NOMO-1 treated with dmso at 0.1 percent for 144 hours (cell line): Measurements from ENCODE around the gene IGSF23.
"Not testable (repeated sequence)": the region's sequence is repeated elsewhere in the genome, so short reads cannot be mapped to it uniquely, and the experiment has no call there.

Source experiments
- DNase-seq: peaks from one replicate; lab custom pipeline; 2025; ENCODE audit not compliant: unreplicated experiment; lab: John Stamatoyannopoulos, UW

The IGSF23 gene

DNA sequence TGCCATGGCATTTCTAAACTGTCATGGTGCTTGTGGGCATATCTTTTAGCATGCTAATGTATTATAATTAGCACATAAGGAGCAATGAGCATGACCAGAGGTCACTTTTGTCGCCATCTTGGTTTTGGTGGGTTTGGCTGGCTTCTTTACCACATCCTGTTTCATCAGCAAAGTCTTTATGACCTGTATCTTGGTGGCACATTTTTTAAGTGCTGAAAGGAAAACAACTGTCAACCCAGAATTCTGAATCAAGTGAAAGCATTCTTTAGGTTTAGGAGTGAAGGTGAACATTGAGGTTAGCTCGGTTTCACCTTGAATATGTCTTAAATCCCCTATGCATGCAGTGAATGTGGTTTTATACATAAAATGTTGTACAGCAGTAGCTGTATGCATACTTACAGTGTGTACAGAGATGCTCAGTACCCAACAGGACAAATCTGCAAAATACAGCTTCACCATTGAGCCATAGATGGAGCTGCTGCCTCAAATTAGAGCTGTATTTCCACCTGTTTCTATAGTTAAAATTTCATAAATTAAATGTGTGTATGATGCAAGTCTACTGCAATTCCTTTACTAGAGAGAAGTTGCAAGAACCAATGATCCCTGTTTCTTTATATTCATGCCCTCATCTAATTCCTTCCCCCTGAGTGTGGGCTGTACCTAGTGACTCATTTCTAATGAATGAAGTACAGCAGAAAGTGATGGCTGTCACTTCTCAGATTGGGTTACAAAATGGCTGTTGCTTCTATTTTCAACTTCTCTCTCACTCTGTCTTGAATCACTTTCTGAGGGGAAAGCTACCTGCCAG lies 25.2 kb upstream of the IGSF23 start:
- peak; percentile 28 for DNase-seq

DNA sequence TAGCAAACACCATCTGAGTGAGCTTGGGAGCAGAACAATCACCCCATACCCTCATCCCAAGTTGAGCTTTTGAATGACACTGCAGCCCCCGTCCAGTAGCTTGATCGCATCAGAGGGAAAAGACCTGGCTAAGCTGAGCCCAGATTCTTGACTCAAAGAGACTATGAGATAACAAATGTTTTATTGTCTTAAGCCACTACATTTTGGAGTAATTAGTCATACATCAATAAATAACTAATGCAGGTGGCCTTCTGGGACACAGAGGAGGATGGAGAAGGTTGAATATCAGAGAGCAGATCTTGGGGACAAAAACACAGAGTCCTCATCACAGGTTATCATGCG lies 24.6 kb upstream of the IGSF23 start:
- no peak for DNase-seq

DNA sequence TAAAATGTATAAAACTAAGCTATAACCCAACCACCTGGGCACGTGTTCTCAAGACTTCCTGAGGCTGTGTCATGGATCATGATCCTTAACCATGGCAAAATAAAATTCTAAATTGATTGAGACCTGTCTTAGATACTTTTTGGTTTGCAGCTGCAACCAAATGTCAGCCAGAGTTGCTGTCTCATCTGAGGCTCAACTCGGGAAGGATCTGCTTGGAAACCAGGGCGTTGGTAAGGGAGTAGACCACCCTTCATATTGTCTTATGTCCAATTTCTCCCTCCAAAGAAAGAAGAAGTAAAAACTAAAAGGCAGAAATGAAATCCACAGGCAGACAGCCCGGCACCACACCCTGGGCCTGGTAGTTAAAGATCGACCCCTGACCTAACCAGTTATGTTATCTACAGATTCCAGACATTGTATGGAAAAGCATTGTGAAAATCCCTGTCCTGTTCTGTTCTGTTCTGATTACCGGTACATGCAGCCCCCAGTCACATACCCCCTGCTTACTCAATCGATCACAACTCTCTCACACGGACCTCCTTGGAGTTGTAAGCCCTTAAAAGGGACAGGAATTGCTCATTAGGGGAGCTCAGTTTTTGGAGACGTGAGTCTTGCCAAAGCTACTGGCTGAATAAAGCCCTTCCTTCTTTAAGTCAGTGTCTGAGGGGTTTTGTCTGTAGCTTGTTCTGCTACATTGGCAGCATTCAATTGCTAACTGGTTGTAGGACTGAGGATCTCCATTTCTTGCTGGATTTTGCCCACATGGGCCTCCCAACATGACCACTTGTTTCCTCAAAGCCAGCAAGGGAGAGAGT lies 22.9 kb upstream of the IGSF23 start:
- no peak for DNase-seq

DNA sequence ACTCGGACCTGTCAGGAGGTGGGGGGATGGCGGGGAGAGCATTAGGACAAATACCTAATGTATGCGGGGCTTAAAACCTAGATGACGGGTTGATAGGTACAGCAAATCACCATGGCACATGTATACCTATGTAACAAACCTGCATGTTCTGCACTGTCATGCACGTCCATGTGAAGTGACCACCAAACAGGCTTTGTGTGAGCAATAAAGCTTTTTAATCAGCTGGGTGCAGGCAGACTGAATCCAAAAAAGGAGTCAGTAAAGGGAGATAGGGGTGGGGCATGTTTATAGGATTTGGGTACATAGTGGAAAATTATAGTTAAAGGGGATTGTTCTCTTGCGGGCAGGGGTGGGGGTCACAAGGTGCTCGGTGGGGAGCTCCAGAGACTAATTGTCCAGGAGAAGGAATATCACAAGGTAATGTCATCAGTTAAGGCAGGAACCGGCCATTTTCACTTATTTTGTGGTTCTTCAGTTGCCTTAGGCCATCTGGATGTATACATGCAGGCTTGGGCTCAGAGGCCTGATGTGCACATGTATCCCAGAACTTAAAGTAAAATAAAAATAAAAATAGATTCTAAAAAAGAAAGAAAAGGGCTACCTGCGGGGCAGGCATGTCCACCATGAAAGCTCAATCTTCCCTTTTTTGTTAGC lies 21.9 kb upstream of the IGSF23 start:
- not testable (repeated sequence) for DNase-seq

DNA sequence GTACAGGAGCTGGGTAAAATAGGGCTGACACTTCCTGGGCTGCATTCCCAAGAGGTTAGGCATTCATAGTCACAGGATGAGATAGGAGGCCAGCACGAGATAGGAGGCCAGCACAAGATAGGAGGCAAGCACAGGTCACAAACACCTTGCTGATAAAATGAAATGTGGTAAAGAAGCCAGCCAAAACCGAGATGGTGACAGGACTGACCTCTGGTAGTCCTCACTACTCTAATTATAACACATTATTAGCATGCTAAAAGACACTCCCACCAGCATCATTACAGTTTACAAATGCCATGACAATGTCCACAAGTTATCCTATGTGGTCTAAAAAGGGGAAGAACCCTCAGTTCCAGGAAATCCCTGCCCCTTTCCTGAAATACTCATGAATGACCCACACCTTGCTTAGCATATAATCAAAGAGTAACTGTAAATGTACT lies 20.9 kb upstream of the IGSF23 start:
- DNase-seq = no peak

- no peak for DNase-seq
Measured at GRCh38 chr19:44593294-44593693, 20.1 kb upstream of the IGSF23 start.

- DNase-seq = not testable (repeated sequence)
Measured at GRCh38 chr19:44593866-44594266, 19.5 kb upstream of the IGSF23 start.

DNA sequence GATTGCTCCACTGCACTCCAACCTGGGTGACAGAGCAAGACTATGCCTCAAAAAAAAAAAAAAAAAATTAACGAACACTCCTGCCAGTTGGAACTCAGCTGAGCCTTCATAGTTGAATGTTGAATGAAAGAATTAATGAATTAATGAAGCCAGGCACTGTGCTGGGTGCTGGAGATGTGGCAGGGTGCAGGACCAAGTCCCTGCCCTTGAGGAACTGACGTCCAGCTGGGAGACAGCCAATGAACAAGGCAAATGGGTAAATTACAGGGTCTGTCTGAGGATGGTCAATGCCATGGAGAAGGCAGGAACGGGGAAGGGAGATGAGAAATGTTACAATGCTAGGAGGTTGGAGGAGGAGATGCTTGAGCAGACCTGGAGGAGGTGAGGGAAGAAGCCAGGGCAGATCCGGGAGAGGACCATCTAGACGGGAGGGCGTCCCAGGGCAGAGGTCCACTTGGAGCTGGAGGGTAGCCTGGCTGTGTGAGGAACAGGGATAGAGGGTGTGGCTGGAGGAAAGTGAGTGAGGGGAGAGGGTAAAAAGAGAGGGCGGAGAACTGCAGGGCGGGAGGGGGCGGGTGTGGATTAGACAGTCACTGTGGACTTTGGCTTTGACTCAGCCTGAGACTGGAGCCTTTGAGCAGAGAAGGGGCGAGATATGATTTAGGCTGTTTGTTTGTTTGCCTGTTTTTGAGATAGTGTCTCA lies 16.8 kb upstream of the IGSF23 start:
- no peak for DNase-seq

DNA sequence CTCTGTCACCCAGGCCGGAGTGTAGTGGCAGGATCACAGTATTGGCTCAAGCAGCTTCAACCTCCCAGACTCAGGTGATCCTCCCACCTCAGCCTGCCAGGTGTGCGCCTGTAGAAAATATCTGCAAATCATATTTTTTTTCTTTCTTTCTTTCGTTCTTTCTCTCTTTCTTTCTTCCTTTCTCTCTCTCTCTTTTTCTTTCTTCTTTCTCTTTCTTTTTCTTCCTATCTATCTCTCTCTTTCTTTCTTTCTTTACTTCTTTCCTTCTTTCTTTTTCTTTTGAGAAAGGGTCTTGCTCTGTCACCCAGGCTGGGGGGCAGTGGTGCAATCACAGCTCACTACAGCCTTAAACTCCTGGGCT lies 16.3 kb upstream of the IGSF23 start:
- no peak for DNase-seq

GRCh38 chr19:44598355-44598754 lies 15.0 kb upstream of the IGSF23 start:
- DNase-seq = no peak

GRCh38 chr19:44598880-44599279 lies 14.5 kb upstream of the IGSF23 start:
- DNase-seq = no peak

DNA sequence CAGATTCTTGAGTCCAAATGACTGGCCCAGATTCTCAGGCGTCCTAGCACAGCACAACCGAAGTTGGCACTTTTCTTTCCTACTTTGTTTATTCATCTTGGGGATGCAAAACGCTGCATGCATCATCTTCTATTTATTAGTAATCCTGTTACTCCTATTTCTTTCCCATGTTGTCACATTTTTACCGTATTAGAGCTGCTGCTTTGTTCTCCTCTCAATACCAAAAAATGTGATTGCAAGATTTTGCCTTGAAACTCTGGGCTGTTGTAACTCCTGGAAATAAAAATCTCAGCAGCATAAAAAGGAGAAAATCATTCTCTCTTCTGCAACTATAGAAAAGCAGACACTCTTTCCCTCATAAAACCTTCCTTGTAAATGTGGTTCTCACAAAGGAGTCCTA lies 12.9 kb upstream of the IGSF23 start:
- DNase-seq = no peak

DNA sequence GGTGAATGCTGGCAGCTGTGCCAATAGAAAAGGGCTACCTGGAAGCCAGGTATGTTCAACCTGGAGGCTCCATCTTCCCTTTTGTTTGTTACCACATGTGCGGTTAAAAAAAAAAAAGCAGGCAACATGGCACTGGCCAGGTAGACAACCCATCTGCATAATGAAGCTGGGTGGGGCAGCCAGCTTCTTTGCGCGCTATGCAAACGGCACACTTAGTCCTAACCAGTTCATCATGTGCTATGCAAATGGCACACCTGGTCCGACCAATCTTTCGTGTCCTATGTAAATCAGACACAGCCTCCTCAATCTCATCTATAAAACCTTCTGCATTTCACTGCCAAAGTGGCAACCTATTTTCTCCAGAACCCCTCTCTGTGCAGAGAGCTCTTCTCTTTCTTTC lies 11.3 kb upstream of the IGSF23 start:
- DNase-seq = no peak

- no peak for DNase-seq
Measured at GRCh38 chr19:44603201-44603945, 10.0 kb upstream of the IGSF23 start.

- no peak for DNase-seq
Measured at GRCh38 chr19:44604241-44604640, 9.1 kb upstream of the IGSF23 start.

GRCh38 chr19:44605547-44605946 lies 7.8 kb upstream of the IGSF23 start:
- no peak for DNase-seq

DNA sequence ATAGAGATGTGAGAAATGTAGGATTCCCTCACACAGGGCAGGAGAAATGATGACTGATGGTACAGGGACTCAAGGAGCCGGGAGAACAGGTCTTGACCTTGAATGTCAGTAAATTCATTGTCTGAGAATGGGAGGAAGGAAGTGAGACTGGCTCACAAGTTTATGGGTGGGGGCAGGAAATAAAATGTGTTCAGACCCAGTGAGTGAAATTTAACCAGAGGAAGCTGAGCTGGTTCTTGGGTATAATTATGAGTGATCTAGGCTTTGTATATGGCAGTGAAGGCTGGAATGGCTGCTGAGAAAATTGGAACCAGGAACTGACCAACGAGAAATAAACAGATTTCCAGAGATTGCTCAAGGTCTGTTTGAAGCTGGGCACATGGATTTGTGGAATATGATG lies 6.3 kb upstream of the IGSF23 start:
- peak; percentile 8 for DNase-seq

DNA sequence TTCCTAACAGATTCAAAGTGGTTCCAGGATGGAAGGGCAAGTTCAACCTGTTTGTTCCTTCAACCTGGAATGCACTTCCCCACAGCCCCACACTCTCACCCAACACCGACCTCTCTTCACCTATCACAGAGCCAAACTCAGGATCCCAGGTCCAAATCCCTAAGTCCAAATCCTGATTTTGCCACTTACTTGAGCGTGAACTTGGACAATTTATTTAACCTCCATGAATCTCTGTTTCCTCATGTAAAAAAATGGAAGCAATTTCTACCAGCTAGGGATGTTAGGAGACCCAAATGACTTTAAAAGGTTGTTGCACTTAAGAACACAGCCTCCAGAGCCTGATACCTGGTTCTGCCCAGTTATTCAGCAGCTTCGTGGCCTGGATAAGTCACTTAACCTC lies 5.4 kb upstream of the IGSF23 start:
- no peak for DNase-seq

DNA sequence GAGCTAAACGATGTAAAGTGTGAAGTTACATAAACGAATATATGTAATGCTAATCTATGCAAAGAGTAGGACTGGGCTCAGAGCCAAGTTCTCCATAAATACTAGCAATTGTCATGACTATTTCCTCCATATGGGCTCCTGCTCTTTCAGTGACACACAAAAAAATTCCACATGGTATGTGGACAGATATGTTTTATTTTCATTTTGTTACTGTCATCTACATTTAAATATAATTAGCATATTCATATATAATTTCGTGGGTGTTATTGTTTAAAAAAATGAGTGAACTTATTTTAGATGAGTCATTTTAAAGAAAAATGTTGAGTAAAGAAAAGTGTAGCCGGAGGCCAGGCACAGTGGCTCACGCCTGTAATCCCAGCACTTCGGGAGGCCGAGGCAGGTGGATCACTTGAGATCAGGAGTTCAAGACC lies 5.0 kb upstream of the IGSF23 start:
- no peak for DNase-seq

DNA sequence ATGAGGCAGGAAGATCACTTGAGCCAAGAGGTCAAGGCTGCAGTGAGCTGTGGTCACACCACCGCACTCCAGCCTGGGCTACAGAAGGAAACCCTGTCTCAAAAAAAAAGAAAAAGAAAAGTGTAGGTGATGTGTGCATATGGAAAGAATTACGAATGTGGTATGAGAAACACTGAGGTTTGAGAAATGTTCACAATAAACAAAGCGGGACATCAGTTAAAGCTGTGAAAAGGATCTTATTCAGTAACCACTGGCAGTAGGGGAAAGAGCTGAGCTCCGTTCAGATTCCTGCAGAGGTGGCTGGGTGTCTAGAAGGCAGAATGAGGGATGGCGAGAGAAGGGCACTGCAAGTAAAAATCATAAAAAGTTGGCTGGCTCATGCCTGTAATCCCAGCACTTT lies 4.1 kb upstream of the IGSF23 start:
- DNase-seq = no peak

DNA sequence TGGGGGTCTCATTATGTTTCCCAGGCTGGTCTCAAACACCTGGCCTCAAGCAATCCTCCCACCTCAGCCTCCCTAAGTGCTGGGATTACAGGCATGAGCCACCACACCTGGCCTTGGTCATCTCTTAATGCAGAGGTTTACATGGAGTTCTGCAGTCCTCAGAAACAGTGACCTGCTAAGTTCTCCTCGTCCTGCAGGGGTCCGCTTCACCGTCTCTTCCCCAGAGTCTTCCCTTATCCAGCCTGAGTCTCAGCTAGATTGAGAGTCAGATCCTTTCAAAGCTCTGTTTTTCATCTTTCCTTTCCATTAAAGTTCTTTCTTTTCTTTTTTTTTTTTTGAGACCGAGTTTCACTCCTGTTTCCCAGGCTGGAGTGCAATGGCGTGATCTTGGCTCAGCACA lies 2.9 kb upstream of the IGSF23 start:
- not testable (repeated sequence) for DNase-seq
